Measurements from ENCODE around the gene ANKRD36.
"Not testable (repeated sequence)": the region's sequence is repeated elsewhere in the genome, so short reads cannot be mapped to it uniquely, and the experiment has no call there.

- TF ChIP-seq POLR2A (IDR thresholded peaks at IDR 0.05; ENCODE audit: borderline replicate concordance, extremely low read depth, insufficient read depth, insufficient read length); ZNF274 (IDR thresholded peaks at IDR 0.05; ENCODE audit: low read depth, low read length); MAX (IDR thresholded peaks at IDR 0.05); RAD21 (IDR thresholded peaks at IDR 0.05; ENCODE audit: low read depth); JUND (IDR thresholded peaks at IDR 0.05); SP1 (IDR thresholded peaks at IDR 0.05; ENCODE audit: low read depth); CEBPB (IDR thresholded peaks at IDR 0.05; ENCODE audit: low read depth); POLR2AphosphoS5 (IDR thresholded peaks at IDR 0.05; ENCODE audit: low read depth, low read length); ELF1 (IDR thresholded peaks at IDR 0.05; ENCODE audit: borderline replicate concordance, low read depth); REST (IDR thresholded peaks at IDR 0.05; ENCODE audit: low read depth); EZH2phosphoT487 (IDR thresholded peaks at IDR 0.05; ENCODE audit: borderline replicate concordance): not testable (repeated sequence)
Observed at GRCh38 chr2:97195349-97195748, 82.4 kb downstream of the ANKRD36 start.
